KOPT-K1 (cell line): ENCODE data around the gene TWIST1.

Source experiments
- H3K27ac ChIP-seq: fragments of 200-600 bp; sonication (generic); 2 replicates; pipeline ENCODE4 v1.5.1; 2016; ENCODE audit warnings: antibody characterized with exemption, mild to moderate bottlenecking, low read depth, low read length; ENCODE audit not compliant: poor library complexity, severe bottlenecking
- H3K36me3 ChIP-seq: fragments of 200-600 bp; sonication (generic); 2 replicates; pipeline ENCODE4 v1.5.1; 2017; ENCODE audit warnings: antibody characterized with exemption, mild to moderate bottlenecking, low read length, moderate library complexity; ENCODE audit not compliant: insufficient read depth
- H3K9me3 ChIP-seq: fragments of 200-600 bp; sonication (generic); 2 replicates; pipeline ENCODE4 v1.5.1; 2017; ENCODE audit warnings: antibody characterized with exemption, low read length, mild to moderate bottlenecking; ENCODE audit not compliant: insufficient read depth, poor library complexity, severe bottlenecking

TWIST1 gene

DNA sequence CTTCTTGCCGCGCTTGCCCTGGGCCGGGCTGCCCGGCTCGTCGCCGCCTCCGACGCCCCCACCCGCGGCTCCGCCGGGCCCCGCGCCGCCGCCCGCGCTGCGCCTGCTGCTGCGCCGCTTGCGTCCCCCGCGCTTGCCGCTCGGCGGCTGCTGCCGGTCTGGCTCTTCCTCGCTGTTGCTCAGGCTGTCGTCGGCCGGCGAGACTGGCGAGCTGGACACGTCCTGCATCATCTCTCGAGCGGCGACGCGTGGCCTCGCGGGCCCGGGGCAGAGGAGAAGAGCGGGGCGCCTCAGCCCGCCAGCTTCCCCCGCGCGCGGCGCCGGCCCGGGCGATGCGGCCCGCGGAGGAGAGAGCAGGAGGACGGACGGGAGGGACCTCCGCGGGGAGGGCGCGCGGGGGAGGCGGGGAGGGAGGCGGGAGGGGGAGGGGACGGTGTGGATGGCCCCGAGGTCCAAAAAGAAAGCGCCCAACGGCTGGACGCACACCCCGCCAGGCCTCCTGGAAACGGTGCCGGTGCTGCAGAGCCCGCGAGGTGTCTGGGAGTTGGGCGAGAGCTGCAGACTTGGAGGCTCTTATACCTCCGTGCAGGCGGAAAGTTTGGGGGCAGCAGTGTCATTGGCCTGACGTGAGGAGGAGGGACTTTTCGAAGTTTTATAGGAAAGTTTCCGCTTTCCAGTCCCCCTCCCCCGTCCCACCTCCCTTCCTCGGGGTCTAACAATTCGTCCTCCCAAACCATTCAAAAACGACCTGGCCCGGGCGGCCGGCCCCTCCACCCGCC is at the start of gene TWIST1:
Gene TWIST1 (minus strand): TSS at position 546 of the 779 bp plus-strand sequence. CDS start 315 bp downstream, at position 231.
- Histone ChIP-seq H3K27ac (no peak within 1 kb of the TSS), H3K36me3 (no peaks in the 10 kb centered on the region), H3K9me3 (peaks cover 7% of the 10 kb centered on the region)

DNA sequence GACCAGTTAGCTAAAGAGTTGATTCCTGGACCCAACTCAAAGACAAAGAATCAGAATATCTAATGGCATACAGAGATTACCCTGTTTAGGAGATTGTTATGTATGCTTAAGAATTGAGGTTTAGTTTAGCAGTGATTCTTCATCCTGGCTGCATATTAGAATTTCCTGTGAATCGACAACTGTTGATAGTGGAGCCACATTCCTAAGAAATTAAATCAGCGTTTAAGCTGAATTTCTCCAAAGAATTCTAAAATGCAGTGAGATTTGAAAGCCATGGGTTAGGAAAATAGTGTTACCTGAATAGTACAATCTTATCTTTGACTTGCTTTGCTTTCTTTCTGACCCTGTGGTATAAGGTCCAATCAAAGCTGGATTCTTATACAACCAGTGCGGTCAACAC is 44.2 kb upstream of the TWIST1 start:
- Histone ChIP-seq H3K27ac (no peak overlapping the region), H3K36me3 (no peaks in the 10 kb centered on the region), H3K9me3 (no peaks in the 10 kb centered on the region)

- Histone ChIP-seq H3K36me3 (no peaks in the 10 kb centered on the region), H3K27ac (no peak overlapping the region), H3K9me3 (peaks cover 10% of the 10 kb centered on the region)
These were observed 29.3 kb upstream of the TWIST1 start for GRCh38 chr7:19146699-19147098.

DNA sequence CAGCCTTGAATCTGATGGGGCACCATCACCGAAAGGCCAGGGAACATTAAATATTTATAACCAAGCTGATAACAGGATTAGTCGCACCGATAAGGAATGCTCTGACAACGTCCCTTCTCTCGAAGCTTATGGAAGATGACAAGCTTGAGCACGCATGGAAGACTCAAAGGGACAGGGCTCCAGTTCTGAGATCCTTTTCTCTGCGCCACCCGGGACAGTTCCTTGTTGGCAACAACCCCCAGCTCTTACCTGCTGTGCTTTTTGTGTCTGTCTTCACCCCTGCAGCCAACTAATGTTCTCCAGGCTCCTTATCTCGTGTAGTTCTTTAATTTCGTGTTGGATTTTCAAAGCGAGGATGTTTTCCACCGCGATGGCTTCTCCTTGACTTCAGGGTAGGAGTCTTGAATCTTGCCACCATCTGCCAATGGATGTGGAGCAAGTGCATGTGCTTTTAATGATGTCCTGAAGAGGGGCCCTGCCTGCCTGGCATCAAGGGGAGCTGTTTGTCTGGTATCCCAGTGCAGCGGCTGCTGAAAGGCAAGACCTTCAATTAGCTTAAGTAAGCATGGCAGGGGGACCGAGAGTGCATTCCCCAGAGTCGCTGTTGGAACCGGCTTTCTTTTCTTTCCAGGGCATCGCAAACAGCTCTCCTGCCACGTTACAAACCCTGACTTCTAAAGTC is 28.1 kb upstream of the TWIST1 start:
- H3K9me3 ChIP-seq, result peaks cover 10% of the 10 kb centered on the region
- H3K36me3 ChIP-seq, result no peaks in the 10 kb centered on the region
- H3K27ac ChIP-seq, result no peak overlapping the region

- H3K36me3 ChIP-seq, result no peaks in the 10 kb centered on the region
- no peak within 1 kb of the TSS for H3K27ac ChIP-seq
- peaks cover 10% of the 10 kb centered on the region for H3K9me3 ChIP-seq
These were observed 27.4 kb upstream of the TWIST1 start, which contains the start of gene FERD3L for GRCh38 chr7:19144661-19145433. Gene FERD3L (minus strand): TSS chr7:19145421. CDS start chr7:19145362, 59 bp downstream.

DNA sequence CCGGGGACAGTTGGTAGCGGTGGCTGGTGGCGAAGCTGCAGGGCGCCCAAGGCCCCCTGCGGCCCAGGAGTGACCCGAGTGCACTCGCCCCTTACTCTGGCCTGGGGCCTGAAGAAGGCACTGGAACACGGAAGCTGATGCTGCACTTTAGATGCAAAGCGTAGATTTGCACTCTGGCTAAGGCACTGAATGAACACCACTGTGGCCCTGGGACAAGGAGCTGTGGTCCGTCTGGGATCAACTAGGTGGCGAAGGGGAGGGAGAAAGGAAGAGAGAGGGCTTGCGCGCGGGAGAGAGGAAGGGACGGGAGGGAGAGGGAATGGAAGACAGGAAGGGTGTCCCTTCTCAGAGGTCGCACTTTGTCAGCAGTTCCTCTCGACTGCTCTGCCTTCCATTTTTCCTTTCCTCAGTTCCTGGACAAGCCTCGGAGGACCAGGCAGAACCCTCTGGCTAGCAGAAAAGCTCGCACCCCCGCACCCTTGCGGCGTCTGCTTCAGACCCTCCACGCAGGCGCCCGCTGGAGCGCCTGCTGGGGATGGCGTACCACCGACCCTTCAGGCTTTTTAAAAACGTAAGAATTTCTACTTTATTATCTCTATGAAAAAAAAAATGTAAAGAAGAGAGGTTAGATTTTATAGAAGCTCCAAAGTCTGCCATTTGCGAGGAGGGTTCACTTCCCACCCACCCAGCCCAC is 26.6 kb upstream of the TWIST1 start:
- peaks cover 10% of the 10 kb centered on the region for H3K9me3 ChIP-seq
- H3K36me3 ChIP-seq, result no peaks in the 10 kb centered on the region
- no peak overlapping the region for H3K27ac ChIP-seq

DNA sequence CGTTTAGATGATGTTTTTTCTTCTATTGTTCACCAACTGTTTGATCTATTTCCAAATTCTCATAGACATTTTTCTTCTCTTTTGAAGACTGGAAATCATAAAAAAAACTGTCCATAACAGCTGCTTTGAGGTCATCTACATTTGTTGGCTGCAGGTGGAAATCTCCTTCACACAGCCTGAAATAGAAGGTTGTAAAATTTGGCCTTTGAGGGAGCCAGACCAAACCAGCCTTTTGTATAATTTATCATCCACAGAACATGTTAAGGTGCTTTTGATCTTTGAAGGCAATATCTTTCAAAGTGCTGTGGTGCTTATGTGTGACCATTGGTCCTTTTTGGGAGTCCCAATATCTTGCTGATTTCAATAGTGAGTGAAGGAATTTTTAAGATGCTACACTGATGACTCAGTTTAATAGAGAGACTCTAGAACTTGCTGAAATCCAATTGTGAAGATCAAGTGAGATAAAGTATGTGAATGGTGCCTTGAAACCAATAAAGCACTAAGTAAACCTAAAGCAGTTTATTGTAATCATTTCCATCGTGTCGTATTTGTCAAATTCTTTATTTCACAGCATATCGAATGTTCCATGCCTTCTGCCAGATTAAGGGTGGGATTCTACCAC is 22.4 kb upstream of the TWIST1 start:
- H3K36me3 ChIP-seq, result no peaks in the 10 kb centered on the region
- H3K9me3 ChIP-seq, result peaks cover 3% of the 10 kb centered on the region
- H3K27ac ChIP-seq, result no peak overlapping the region

GRCh38 chr7:19133886-19134285 is 16.4 kb upstream of the TWIST1 start:
- Histone ChIP-seq H3K27ac (no peak overlapping the region), H3K36me3 (no peaks in the 10 kb centered on the region), H3K9me3 (no peaks in the 10 kb centered on the region)

GRCh38 chr7:19133390-19133789 is 16.0 kb upstream of the TWIST1 start:
- Histone ChIP-seq H3K9me3 (no peaks in the 10 kb centered on the region), H3K27ac (no peak overlapping the region), H3K36me3 (no peaks in the 10 kb centered on the region)

DNA sequence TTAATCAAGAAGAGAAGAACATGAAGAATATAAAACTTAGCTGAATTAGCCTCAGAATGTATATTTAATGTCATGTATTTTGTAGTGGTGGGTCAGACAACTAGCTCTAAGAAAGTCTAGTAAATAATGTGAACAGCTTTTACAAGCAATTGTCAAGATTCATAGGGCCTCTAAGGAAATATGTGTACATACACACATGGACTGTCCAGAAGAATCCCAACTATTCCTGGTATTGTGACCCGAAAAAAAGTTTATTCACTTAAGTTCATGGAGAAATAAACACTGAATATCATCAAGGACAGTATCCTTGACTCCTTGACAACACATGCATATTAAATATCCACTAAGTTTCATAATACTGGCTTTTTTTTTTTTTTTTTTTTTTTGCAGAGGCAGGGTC is 11.4 kb upstream of the TWIST1 start:
- no peaks in the 10 kb centered on the region for H3K36me3 ChIP-seq
- no peak overlapping the region for H3K27ac ChIP-seq

GRCh38 chr7:19121977-19122588 is 4.6 kb upstream of the TWIST1 start:
- H3K36me3 ChIP-seq, result no peaks in the 10 kb centered on the region
- no peak overlapping the region for H3K27ac ChIP-seq
- peaks cover 7% of the 10 kb centered on the region for H3K9me3 ChIP-seq

More for the DNA sequence above, 11.4 kb upstream of the TWIST1 start:
- H3K9me3 ChIP-seq, result no peaks in the 10 kb centered on the region

GRCh38 chr7:19119870-19120486 is 2.5 kb upstream of the TWIST1 start:
- H3K36me3 ChIP-seq, result no peaks in the 10 kb centered on the region
- H3K9me3 ChIP-seq, result peaks cover 7% of the 10 kb centered on the region
- no peak overlapping the region for H3K27ac ChIP-seq

- H3K9me3 ChIP-seq, result peaks cover 7% of the 10 kb centered on the region
- H3K36me3 ChIP-seq, result no peaks in the 10 kb centered on the region
- H3K27ac ChIP-seq, result no peak overlapping the region
These were observed 1.9 kb upstream of the TWIST1 start for GRCh38 chr7:19119372-19119771.
